ENCODE measurements around the gene CPLX4.

The CPLX4 gene, protein sequence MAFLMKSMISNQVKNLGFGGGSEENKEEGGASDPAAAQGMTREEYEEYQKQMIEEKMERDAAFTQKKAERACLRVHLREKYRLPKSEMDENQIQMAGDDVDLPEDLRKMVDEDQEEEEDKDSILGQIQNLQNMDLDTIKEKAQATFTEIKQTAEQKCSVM

DNA sequence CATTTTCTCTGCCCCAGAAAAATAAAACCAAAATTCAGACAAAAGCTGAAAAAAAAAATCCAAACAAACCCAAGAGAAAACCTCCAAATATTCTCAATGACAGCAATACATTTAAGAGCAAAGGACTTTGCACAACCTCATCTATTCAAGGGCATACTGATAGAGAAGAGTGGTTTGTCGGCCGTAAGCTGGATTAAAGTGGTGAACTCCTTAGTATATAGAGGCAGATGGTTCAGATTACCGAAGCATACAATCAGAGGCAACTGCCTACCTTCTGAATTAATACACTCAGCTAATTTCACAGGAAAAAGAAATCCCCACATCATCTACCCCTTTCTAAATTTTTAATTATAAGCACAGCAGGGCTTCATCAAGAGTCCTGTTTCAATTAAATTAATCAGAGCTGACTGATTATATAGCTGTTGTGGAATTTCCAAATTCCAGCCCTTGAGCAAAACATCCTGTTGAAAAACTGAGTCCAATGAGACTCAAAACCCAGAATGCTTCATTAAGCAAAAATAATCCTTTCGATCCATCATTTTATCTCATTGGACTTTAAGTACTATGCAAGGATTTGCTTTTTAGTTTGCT is at the start of gene CPLX4:
CPLX4 (minus strand) TSS at position 190 of the 591 bp plus-strand sequence; CDS start at position 3, 187 bp downstream.
- no peak for DNase-seq (ENCODE audit: low read depth, low spot score)

DNA sequence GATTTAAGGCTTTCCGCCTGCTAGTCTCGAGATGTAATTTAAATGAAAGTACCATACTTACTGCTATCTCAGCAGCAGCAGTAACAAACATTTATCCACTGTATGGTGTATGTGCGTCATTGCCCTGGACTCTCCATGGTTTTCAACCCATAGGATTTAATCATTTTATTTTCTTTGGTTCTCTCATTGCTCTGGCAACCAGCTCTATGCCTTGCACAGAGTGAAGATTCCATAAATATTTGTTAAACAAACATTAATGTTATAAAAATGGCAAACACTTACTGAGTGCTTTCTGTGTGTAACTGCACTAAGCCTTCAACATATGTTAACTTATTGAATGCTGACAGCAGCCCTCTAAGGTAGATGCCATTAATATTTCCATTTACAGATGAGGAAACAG is 41.9 kb upstream of the CPLX4 start:
- no peak for DNase-seq (ENCODE audit: low read depth, low spot score)

DNA sequence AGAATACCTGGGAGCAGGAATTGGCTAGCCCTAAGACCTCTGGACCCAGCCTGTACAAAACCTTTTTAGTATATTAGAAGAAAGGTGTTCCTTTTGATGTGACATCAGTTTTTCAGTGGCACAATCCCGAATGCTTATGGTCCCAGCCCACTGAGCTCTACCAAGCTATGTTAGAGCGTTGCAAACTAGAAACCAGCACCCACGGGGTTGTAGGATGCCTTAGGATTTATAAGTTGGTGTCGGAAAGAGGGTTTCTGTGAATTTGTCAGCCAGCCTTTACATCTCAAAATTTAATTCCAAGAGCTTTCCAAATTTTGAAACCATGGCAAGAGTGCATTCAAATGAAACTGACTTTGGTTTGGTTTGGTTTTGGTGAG is 41.1 kb upstream of the CPLX4 start:
- no peak for DNase-seq (ENCODE audit: low read depth, low spot score)

DNA sequence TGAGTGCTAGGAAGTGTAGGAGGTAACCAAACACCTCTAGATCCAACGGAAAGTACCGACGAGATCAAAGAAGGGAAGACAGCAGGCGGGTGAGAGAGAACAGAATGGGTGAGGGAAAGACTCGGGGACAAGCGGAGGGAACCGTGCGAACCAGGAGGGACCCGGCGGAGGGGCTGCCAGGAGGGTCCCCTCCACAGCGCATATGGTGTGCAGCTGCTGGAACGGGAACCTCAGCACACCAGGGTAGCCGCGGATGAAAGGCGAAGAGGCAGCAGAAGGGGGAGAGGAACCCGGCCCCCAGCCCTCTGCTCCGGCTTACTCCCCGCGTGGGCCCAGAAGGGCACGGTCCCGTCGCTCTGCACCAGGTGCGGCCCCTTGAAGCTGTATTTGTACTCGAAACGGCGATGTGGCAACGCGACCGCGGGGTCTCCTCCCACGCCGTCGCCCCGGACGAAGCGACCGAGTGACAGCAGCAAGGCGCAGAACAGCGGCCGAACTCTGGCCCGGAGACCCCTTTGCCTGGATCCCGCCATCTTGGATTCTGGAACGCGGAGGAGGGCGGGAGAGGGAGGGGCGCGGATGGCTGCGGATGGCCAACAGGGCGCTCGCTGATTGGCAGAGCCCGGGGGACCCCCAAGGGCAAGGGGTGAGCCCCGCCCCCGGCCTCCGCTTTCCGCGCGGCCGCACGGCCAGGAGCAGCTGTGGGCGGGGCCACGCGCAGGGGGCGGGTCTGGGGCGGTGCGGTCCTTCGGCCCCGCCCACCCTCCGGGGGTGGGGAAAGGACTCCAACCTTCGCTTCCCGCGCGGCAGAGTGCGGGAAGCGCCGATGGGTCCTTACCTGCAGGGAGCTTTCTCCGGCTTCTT is 40.5 kb upstream of the CPLX4 start, which contains the start of gene LMAN1:
LMAN1 (minus strand) TSS at position 554 of the 864 bp plus-strand sequence; CDS start at position 533, 21 bp downstream.
- peak; percentile 82 for DNase-seq (ENCODE audit: low read depth, low spot score)

DNA sequence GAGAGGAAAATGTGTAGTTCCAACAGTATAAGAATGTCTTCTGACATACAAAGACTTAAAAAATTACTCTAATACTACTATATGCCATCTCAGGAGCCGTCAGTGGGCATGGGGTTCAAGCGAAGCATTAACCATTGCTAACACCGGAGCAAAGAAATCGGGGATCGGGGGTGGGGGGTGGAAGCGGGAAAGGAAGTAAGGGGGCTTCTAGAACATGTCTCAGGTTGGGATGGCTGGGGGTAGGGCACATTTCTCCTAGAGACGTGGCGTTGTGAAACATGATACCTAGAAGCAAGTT is 39.9 kb upstream of the CPLX4 start:
- no peak for DNase-seq (ENCODE audit: low read depth, low spot score)

DNA sequence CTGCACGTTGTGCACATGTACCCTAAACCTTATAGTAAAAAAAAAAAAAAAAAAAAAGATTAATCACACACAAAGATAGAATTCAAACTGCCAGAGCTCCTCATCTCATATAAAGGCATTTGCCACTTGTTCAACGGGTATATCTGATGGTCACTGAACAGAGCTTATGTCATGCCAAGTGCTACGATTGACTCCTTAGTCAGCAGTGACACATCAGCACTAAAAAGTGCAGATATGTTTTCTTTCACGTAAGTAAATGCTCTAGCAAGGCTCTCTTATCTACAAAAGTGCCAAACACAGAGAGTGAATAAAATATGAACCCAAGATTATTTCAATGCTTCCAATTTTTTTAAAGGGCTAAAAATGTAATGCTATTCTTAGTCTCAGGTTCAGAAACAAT is 39.5 kb upstream of the CPLX4 start:
- no peak for DNase-seq (ENCODE audit: low read depth, low spot score)

DNA sequence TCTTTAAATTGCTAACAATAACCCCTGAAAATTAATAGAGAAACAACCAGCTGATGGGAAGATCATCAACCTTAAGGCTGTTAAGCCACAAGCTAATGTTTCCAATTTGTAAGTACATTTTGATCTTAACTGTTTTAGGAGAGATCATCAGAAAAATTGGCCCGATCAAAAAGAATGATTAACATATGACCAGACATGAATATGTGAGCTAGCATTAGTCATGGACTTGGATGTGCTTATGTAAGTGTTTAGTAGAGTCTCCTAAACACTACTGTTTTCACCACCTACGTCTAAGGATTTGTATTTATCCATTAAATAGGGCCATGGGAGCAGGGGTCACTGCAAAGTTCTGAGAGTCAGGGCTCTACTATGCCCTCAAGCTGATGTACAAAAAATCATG is 36.3 kb upstream of the CPLX4 start:
- DNase-seq (ENCODE audit: low read depth, low spot score), result no peak

DNA sequence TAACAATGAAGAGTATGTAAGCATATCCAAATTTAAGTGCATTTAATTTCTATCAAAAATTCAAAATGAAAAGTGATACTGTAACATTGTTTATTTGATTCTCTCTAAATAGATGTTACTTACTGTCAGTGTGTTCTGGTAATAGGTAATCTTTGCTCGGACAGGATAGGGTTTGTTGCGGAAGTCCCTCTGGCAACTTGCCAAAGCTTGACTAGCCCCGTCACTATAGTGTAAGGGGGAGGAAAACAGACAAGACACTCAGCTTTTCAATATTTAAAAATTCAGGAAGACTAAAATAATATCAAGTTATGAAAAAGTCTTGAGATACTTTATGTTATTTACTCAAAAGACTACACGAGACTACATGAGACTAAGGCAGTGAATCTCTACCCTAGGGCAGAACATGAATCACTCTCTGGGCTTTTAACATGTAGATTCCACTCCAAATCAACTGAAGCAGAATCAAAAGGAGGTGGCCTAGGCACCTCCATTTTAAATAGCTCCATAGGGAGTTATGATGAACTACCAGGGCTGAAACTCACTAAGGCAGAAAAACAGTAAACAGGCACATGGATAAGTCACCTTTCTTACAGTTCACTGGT is 34.7 kb upstream of the CPLX4 start:
- DNase-seq (ENCODE audit: low read depth, low spot score), result no peak

DNA sequence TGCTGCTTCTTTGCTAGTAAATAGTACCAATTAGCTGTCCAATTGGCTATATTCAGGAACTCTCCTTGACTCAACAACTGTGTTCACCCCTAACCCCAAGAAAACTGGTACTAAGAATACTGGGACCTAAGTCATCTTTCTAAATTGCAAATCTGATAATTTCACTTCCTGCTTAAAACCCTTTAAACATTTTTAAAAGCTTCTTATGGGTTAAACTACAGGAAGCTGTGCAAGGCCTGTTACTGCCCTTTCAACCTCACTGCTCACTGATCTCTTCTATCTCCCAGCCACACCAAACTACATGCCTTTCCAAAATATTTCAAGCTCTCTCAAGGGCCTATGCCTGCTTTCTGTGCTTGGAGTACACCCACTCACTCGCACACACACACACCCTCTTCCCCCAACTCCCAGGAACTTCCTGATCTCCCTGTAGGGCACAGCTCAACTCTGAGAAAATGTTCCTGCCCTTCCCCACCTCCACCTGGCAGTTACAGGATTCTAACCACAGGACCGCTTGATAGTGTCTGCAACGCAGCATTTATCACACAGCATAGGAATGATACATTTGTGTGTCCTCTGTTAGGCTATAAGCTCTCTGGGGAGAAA is 33.9 kb upstream of the CPLX4 start:
- DNase-seq (ENCODE audit: low read depth, low spot score), result no peak

DNA sequence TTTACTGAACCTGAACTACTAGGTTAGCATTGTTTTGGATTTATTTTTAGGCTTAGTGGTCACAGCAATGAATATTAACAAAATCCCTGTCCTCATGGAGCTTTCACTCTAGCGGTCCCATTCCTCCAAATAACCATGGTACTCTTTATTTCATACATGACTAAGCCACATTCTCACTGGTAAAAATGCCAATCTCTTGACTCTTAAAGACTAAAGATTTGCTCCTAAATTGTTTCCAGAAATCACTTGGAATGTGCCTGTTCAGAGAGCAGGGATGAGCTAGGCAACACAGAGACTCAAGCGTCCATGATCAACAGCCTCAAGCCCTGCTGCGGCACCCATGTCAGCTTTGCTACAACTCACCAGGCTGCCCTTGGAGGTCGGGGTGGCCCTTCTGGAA is 27.1 kb upstream of the CPLX4 start:
- DNase-seq (ENCODE audit: low read depth, low spot score), result no peak

DNA sequence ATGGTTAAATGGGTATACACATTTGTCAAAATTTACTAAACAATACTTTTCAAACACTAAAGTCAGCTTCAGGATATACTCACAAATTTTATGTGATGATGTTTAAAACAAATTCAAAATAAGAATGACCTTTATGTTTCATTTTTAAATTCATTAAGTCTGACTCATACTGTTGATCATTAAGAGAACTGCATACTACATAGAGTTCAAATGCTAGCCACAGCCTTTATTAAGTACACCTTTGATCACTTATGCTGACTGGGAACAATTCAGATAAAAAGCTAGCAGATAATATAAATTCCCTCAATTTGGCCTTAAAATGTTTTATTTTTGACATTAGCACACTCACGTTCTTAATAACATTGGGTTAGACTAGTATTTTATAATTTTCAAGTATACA is 26.5 kb upstream of the CPLX4 start:
- DNase-seq (ENCODE audit: low read depth, low spot score), result no peak

DNA sequence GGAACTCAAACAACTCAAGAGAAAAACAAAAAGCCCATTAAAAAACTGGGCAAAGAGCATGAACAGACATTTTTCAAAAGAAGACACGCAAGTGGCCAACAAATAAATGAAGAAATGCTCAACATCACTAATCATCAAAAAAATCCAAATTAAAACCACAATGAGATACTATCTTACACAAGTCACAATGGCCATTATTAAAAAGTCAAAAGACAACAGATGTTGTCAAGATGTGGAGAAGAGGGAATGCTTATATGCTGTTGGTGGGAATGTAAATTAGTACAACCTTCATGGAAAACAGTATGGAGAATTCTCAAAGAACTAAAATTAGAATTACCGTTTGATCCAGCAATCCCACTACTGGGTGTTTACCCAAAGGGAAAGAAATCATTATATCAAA is 25.5 kb upstream of the CPLX4 start:
- DNase-seq (ENCODE audit: low read depth, low spot score), result no peak

DNA sequence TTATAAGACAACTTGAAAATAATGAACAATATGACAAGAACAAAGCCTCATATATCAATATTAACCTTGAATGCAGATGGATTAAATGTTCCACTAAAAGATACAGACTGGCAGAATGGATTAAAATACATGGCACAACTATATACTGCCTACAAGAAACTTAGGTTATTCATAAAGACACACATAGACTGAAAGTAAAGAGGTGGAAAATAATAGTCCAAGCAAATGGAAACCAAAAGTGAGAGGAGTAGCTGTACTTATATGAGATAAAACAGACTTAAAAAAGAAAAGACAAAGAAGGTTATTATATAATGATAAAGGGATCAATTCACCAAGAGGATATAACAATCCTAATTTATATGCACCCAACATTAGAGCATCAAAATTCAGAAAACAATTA is 22.4 kb upstream of the CPLX4 start:
- no peak for DNase-seq (ENCODE audit: low read depth, low spot score)

DNA sequence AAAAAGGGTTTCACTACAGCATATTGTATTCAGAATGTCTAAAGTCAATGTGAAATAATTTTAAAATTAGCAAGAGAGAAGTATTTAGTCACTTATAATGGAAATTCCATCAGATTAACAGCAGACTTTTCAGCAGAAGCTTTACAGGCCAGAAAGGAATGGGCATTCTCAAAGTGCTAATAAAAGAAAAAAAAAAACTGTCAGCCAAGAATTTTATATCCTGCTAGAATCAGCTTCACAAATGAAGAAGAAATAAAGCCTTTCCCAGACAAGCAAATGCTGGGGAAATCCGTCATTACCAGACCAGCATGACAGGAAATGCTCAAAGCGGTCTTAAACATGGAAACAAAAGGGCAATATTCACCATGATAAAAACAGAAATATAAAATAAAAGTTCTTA is 21.9 kb upstream of the CPLX4 start:
- DNase-seq (ENCODE audit: low read depth, low spot score), result no peak

DNA sequence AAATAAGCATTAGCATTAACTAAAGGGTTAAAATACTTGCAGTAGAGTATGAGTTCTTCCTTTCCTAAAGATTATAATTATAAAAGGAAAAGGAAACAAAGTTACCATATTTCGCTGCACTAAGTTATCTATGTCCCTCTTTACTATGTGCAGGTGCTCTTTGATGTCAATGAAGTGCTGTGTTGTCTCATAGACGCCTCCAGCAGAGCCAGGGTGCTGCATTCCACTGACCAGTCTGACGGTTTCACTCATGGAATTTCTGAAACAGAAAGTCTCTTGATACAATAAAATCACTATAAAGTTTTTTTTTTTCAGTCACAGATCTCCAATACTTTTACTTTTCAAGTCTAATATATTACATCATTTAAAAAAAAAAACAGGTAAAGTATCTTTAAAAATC is 14.5 kb upstream of the CPLX4 start:
- no peak for DNase-seq (ENCODE audit: low read depth, low spot score)

DNA sequence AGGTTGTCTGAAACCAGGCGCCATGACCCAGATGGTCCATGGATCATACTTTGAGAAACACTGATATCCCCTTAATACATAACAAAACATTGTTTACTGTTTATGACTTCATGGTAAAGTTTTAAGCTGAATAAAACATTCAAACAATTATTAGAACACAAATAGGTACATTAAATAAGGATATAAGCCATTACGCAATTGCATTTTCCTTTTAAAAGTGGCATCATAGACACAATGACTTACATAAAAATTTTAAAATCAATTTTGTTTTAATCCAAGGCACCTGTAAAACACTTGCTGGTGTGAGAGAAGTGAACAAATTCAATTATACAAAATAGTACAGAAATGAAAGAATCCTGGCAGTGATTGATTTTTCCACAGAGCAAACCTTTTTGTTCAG is 10.2 kb upstream of the CPLX4 start:
- DNase-seq (ENCODE audit: low read depth, low spot score), result no peak

DNA sequence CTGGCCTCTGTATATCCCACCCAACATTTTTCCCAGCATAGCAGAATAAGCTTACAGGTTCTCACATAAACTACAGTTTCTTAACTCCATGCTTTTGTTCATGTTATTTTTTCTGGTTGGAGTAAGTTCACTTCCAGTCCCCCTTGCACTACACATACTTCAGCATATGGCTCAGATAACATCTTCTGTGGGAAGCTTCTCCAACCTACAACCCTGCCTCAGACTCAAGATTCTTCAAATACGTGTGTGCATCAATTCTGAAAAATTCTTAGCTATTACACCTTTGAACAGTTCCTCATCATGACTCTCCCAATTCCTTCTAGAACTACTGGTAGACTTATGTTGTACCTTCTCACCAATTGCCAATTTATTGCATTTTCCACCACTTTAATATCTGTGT is 7.5 kb upstream of the CPLX4 start:
- no peak for DNase-seq (ENCODE audit: low read depth, low spot score)

DNA sequence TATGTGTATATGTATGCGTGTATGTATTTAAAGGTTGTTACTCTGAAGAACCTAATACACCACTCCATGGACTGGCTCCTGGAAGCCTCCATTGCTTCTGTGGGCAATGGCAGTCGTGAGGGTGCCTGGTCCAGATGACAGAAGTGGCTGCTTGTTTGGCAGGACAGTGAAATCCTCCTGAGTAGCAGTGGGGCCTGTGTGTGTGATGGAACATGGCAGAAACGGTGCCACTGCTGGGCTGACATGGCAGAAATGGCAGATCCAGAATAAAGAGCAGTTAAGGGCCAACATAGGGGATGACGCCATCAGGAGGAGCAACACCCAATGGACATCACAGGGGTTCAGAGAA is 6.1 kb upstream of the CPLX4 start:
- no peak for DNase-seq (ENCODE audit: low read depth, low spot score)

DNA sequence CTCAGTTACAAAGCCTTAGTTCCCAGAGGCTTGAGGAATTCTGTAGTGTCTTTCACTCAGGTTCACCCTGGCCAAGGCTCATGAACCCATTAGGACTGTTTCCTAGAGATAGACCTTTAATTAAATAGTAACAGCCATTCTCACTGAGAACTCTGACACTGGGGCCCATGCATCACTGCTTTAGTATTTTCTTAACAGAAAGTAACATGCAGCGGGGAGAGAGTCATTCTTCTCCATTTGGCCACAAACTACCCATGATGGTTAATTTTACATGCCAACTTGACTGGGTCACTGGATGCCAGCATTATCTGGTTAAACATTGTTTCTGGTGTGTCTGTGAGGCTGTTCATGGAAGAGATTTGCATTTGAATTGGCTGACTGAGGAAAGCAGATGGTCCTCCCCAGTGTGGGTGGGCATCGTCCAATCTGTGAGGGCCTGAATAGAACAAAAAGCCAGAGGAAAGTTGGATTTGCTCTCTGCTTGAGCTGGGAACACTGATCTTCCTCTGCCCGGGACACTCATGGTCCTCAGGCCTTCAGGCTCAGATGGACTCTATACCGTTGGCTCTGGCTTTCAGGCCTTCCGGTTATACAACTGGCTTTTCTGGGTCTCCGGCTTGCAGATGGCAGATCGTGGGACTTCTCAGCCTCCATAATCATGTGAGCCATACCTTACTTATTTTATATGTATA is 5.6 kb upstream of the CPLX4 start:
- no peak for DNase-seq (ENCODE audit: low read depth, low spot score)

DNA sequence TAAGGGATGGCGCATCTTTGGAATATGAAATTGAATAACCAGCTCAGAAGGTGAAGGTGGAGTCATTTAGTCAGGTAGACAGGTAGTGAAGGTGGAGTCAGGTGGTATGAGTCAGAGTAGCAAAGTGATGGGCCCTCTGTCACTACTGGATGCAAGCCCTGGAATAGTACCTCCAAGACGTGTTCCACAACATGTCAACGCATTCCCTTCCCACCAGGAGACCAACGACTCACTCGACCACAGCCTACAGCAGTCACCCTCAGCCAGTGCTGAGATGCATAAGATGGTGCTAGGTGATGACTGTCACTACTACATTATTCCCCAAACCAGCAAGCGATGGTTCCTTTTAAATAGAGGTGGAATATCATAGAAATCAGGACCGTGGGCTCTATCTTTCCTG is 6.8 kb downstream of the CPLX4 start:
- no peak for DNase-seq (ENCODE audit: low read depth, low spot score)

DNA sequence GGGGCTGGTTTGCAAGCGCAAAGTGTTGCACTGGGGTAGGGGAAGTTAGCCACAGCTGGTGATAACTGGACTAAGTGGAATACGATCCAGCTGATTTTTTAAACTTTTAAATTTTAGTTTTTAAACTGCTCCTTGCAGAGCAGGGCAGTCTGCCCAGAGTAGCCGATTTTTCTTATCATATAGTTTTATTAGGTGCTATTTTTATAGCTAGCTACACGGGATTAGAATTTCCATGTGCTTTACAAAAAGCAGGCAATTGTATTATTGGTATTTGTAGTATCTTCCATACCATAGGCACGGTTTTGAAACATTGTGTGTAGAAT is 9.6 kb downstream of the CPLX4 start:
- no peak for DNase-seq (ENCODE audit: low read depth, low spot score)
